Measurements from ENCODE around the gene SHC2. TPM values are rescaled to one million over a fixed set of nuclear protein-coding genes. Genes with fewer than 3 reads are reported as not detected.
"Not testable (repeated sequence)": the region's sequence is repeated elsewhere in the genome, so short reads cannot be mapped to it uniquely, and the experiment has no call there.

Gene SHC2
- total RNA-seq, 1 experiment from 2014 or later, result 6.7 TPM

- Histone ChIP-seq H3K27ac (ENCODE audit: low read length) (no peak overlapping the region), H3K36me3 (ENCODE audit: control insufficient read depth, insufficient read depth, low read length) (no peaks in the 10 kb centered on the region), H3K4me1 (ENCODE audit: control insufficient read depth, insufficient read depth, low read length) (no peaks in the 10 kb centered on the region), H3K27me3 (ENCODE audit: control insufficient read depth, insufficient read depth, low read length) (no peaks in the 10 kb centered on the region), H3K4me3 (ENCODE audit: low read depth in 2 of 2, low read length in 2 of 2) (no peak overlapping the region), H3K9me3 (ENCODE audit: control insufficient read depth, insufficient read depth, low read depth, low read length) (no peaks in the 10 kb centered on the region)
- BruUV-seq (replicated peaks), result no TSS peak
- intact Hi-C loops (cut with micrococcal nuclease; ENCODE audit: unreplicated experiment) (no loop called here), in situ Hi-C loops (cut with HindIII; ENCODE audit: low pct_unique_long_range_greater_than_20kb, low sequenced_read_pairs) (no loop called here)
- no peak for DNase-seq (ENCODE audit: low read depth, low spot score)
- ChIA-PET CTCF (no interaction called here), POLR2A (no interaction called here)
- TF ChIP-seq, protein P1, sequence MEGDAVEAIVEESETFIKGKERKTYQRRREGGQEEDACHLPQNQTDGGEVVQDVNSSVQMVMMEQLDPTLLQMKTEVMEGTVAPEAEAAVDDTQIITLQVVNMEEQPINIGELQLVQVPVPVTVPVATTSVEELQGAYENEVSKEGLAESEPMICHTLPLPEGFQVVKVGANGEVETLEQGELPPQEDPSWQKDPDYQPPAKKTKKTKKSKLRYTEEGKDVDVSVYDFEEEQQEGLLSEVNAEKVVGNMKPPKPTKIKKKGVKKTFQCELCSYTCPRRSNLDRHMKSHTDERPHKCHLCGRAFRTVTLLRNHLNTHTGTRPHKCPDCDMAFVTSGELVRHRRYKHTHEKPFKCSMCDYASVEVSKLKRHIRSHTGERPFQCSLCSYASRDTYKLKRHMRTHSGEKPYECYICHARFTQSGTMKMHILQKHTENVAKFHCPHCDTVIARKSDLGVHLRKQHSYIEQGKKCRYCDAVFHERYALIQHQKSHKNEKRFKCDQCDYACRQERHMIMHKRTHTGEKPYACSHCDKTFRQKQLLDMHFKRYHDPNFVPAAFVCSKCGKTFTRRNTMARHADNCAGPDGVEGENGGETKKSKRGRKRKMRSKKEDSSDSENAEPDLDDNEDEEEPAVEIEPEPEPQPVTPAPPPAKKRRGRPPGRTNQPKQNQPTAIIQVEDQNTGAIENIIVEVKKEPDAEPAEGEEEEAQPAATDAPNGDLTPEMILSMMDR (IDR thresholded peaks at IDR 0.05), result no peak
- no peak for TF ChIP-seq POLR2AphosphoS5 (IDR thresholded peaks at IDR 0.05; ENCODE audit: low read depth, low read length)
- TF ChIP-seq, protein P2, sequence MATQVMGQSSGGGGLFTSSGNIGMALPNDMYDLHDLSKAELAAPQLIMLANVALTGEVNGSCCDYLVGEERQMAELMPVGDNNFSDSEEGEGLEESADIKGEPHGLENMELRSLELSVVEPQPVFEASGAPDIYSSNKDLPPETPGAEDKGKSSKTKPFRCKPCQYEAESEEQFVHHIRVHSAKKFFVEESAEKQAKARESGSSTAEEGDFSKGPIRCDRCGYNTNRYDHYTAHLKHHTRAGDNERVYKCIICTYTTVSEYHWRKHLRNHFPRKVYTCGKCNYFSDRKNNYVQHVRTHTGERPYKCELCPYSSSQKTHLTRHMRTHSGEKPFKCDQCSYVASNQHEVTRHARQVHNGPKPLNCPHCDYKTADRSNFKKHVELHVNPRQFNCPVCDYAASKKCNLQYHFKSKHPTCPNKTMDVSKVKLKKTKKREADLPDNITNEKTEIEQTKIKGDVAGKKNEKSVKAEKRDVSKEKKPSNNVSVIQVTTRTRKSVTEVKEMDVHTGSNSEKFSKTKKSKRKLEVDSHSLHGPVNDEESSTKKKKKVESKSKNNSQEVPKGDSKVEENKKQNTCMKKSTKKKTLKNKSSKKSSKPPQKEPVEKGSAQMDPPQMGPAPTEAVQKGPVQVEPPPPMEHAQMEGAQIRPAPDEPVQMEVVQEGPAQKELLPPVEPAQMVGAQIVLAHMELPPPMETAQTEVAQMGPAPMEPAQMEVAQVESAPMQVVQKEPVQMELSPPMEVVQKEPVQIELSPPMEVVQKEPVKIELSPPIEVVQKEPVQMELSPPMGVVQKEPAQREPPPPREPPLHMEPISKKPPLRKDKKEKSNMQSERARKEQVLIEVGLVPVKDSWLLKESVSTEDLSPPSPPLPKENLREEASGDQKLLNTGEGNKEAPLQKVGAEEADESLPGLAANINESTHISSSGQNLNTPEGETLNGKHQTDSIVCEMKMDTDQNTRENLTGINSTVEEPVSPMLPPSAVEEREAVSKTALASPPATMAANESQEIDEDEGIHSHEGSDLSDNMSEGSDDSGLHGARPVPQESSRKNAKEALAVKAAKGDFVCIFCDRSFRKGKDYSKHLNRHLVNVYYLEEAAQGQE (IDR thresholded peaks at IDR 0.05; ENCODE audit: insufficient read depth in 1 of 2, low read depth in 2 of 2, low read length in 1 of 2), result no peak
- TF ChIP-seq TCF7L2 (IDR thresholded peaks at IDR 0.05; ENCODE audit: low read depth, low read length), result no peak
- no peak for TF ChIP-seq SIN3A (IDR thresholded peaks at IDR 0.05; ENCODE audit: borderline replicate concordance, insufficient read depth, low read depth, low read length)
- no peak for ATAC-seq
These were observed 8.0 kb downstream of the SHC2 start for GRCh38 chr19:452829-453228.

DNA sequence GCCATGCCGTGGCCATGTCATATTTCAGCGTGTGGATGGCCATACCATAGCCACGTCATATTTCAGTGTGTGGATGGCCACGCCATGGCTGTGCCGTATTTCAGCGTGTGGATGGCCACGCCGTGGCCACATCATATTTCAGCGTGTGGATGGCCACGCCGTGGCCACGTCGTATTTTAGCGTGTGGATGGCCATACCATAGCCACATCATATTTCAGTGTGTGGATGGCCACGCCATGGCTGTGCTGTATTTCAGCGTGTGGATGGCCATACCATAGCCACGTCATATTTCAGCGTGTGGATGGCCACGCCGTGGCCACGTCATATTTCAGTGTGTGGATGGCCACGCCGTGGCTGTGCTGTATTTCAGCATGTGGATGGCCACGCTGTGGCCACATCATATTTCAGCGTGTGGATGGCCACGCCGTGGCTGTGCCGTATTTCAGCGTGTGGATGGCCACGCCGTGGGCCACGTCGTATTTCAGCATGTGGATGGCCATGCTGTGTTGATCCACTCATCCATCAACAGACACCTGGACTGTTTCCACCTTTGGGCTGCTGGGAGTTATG lies 9.8 kb downstream of the SHC2 start:
- H3K4me3 ChIP-seq (ENCODE audit: low read depth in 2 of 2, low read length in 2 of 2); CTCF ChIA-PET; H3K27ac ChIP-seq (ENCODE audit: low read length); DNase-seq (ENCODE audit: low read depth, low spot score); H3K36me3 ChIP-seq (ENCODE audit: control insufficient read depth, insufficient read depth, low read length); ATAC-seq; H3K9me3 ChIP-seq (ENCODE audit: control insufficient read depth, insufficient read depth, low read depth, low read length); BruUV-seq (replicated peaks); H3K4me1 ChIP-seq (ENCODE audit: control insufficient read depth, insufficient read depth, low read length); in situ Hi-C loops (cut with HindIII; ENCODE audit: low pct_unique_long_range_greater_than_20kb, low sequenced_read_pairs); H3K27me3 ChIP-seq (ENCODE audit: control insufficient read depth, insufficient read depth, low read length); intact Hi-C loops (cut with micrococcal nuclease; ENCODE audit: unreplicated experiment); POLR2A ChIA-PET: not testable (repeated sequence)

DNA sequence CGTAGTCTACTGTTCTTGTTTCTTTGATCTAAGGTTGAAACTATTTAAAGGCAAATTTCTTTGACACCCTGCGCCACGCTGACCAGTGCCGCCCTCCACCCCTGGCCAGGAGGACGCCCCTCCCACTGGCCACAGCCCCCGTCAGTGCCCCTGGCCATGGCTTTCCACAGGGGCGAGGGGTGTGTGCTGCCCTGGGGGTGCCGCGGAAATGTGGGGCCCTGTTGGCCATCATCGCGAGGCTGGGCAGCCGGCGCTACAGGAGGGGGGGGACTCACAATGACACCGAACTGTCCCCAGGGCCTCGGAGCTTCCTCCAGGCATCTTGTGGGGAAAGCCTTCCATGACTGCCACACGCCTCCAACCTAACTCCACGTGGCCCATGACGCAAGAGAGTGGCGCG lies 10.9 kb downstream of the SHC2 start:
- Histone ChIP-seq H3K27me3 (ENCODE audit: control insufficient read depth, insufficient read depth, low read length) (no peaks in the 10 kb centered on the region), H3K27ac (ENCODE audit: low read length) (no peak overlapping the region), H3K4me1 (ENCODE audit: control insufficient read depth, insufficient read depth, low read length) (no peaks in the 10 kb centered on the region), H3K4me3 (ENCODE audit: low read depth in 2 of 2, low read length in 2 of 2) (no peak overlapping the region), H3K36me3 (ENCODE audit: control insufficient read depth, insufficient read depth, low read length) (no peaks in the 10 kb centered on the region), H3K9me3 (ENCODE audit: control insufficient read depth, insufficient read depth, low read depth, low read length) (no peaks in the 10 kb centered on the region)
- intact Hi-C loops (cut with micrococcal nuclease; ENCODE audit: unreplicated experiment) (no loop called here), in situ Hi-C loops (cut with HindIII; ENCODE audit: low pct_unique_long_range_greater_than_20kb, low sequenced_read_pairs) (no loop called here)
- no TSS peak for BruUV-seq (replicated peaks)
- TF ChIP-seq, protein P2 (IDR thresholded peaks at IDR 0.05; ENCODE audit: insufficient read depth in 1 of 2, low read depth in 2 of 2, low read length in 1 of 2), result no peak
- TF ChIP-seq POLR2AphosphoS5 (IDR thresholded peaks at IDR 0.05; ENCODE audit: low read depth, low read length) (no peak), SIN3A (IDR thresholded peaks at IDR 0.05; ENCODE audit: borderline replicate concordance, insufficient read depth, low read depth, low read length) (no peak), TCF7L2 (IDR thresholded peaks at IDR 0.05; ENCODE audit: low read depth, low read length) (no peak)
- TF ChIP-seq, protein P1 (IDR thresholded peaks at IDR 0.05), result no peak
- ChIA-PET POLR2A (no interaction called here), CTCF (no interaction called here)
- ATAC-seq (no peak), DNase-seq (ENCODE audit: low read depth, low spot score) (no peak)
